GM21381 (cell line): ENCODE results near the gene BRPF1.

ENCODE experiments used
- ATAC-seq: cut with Tn5 transposase; IDR thresholded peaks from one replicate; pipeline ENCODE4 v1.9.1; 2021; ENCODE audit warnings: mild to moderate bottlenecking, moderate library complexity; ENCODE audit not compliant: unreplicated experiment

Gene BRPF1

GRCh38 chr3:9731206-9732079 lies at the start of gene BRPF1:
Gene BRPF1, plus strand, starts transcription at chr3:9731735. Its CDS starts 2,406 bp downstream, at chr3:9734141.
- ATAC-seq = peak; percentile 90

- no peak for ATAC-seq
Measured at GRCh38 chr3:9682096-9682495, 49.4 kb upstream of the BRPF1 start.

GRCh38 chr3:9683426-9683825 lies 48.1 kb upstream of the BRPF1 start:
- no peak for ATAC-seq

- no peak for ATAC-seq
Measured at GRCh38 chr3:9685216-9686049, 46.1 kb upstream of the BRPF1 start.

GRCh38 chr3:9686050-9686550 lies 45.4 kb upstream of the BRPF1 start:
- ATAC-seq = no peak

GRCh38 chr3:9686703-9687102 lies 44.8 kb upstream of the BRPF1 start:
- ATAC-seq = no peak

- no peak for ATAC-seq
Measured at GRCh38 chr3:9687514-9687913, 44.0 kb upstream of the BRPF1 start.

- ATAC-seq = no peak
Measured at GRCh38 chr3:9688961-9689360, 42.6 kb upstream of the BRPF1 start.

GRCh38 chr3:9689757-9690156 lies 41.8 kb upstream of the BRPF1 start:
- ATAC-seq = no peak

GRCh38 chr3:9690451-9691450 lies 40.8 kb upstream of the BRPF1 start:
- peak; percentile 98 for ATAC-seq

GRCh38 chr3:9691636-9692035 lies 39.9 kb upstream of the BRPF1 start:
- no peak for ATAC-seq

- ATAC-seq = no peak
Measured at GRCh38 chr3:9692416-9692815, 39.1 kb upstream of the BRPF1 start.

GRCh38 chr3:9695345-9695744 lies 36.2 kb upstream of the BRPF1 start:
- no peak for ATAC-seq

GRCh38 chr3:9695746-9696145 lies 35.8 kb upstream of the BRPF1 start:
- ATAC-seq = no peak

- ATAC-seq = no peak
Measured at GRCh38 chr3:9696480-9697220, 34.9 kb upstream of the BRPF1 start.

- ATAC-seq = no peak
Measured at GRCh38 chr3:9697892-9698291, 33.6 kb upstream of the BRPF1 start.

GRCh38 chr3:9698293-9698692 lies 33.2 kb upstream of the BRPF1 start:
- no peak for ATAC-seq

GRCh38 chr3:9700536-9700935 lies 31.0 kb upstream of the BRPF1 start:
- ATAC-seq = no peak

- no peak for ATAC-seq
Measured at GRCh38 chr3:9701006-9701405, 30.5 kb upstream of the BRPF1 start.

- ATAC-seq = no peak
Measured at GRCh38 chr3:9701711-9702110, 29.8 kb upstream of the BRPF1 start.
